Neural progenitor cell (in vitro differentiated cells): ENCODE measurements around the gene LTBP2. TPM values are rescaled to one million over a fixed set of nuclear protein-coding genes. Genes with fewer than 3 reads are reported as not detected.
A peak's percentile ranks its signal among the peaks of the same experiment; 100 is the strongest.

Experiments used
- DNase-seq: peaks from one replicate; pipeline ENCODE4 v3.0.0-alpha.2; 2016; ENCODE audit warnings: low spot score
- H2AFZ ChIP-seq: fragments of 200-600 bp; sonication (generic); replicated peaks from 2 replicates; pipeline ENCODE4 v1.6.1; 2016; ENCODE audit warnings: antibody characterized with exemption
- H3F3A ChIP-seq: fragments of 200-600 bp; sonication (generic); 2 replicates; pipeline ENCODE4 v1.6.1; 2016; ENCODE audit warnings: antibody characterized with exemption, low read depth
- H3K27ac ChIP-seq: fragments of 200-600 bp; sonication (generic); 2 replicates; pipeline ENCODE4 v1.5.1; 2016; ENCODE audit warnings: mild to moderate bottlenecking
- H3K27me3 ChIP-seq: fragments of 200-600 bp; sonication (generic); 2 replicates; pipeline ENCODE4 v1.6.1; 2016; ENCODE audit warnings: mild to moderate bottlenecking, moderate library complexity
- H3K36me3 ChIP-seq: fragments of 200-600 bp; sonication (generic); 2 replicates; pipeline ENCODE4 v1.5.1; 2016
- H3K4me1 ChIP-seq: fragments of 200-600 bp; sonication (generic); 2 replicates; pipeline ENCODE4 v1.6.1; 2016; ENCODE audit warnings: mixed run types
- H3K4me2 ChIP-seq: fragments of 200-600 bp; sonication (generic); 2 replicates; pipeline ENCODE4 v1.6.1; 2016
- H3K4me3 ChIP-seq: fragments of 200-600 bp; sonication (generic); 2 replicates; pipeline ENCODE4 v1.5.1; 2016
- H3K79me2 ChIP-seq: fragments of 200-600 bp; sonication (generic); 2 replicates; pipeline ENCODE4 v1.6.1; 2016; ENCODE audit warnings: low read depth
- H3K9ac ChIP-seq: fragments of 200-600 bp; sonication (generic); 2 replicates; pipeline ENCODE4 v1.6.1; 2016
- H3K9me3 ChIP-seq: fragments of 200-600 bp; sonication (generic); 2 replicates; pipeline ENCODE4 v1.5.1; 2016; ENCODE audit warnings: low read depth
- H4K20me1 ChIP-seq: fragments of 200-600 bp; sonication (generic); 2 replicates; pipeline ENCODE4 v1.6.1; 2016; ENCODE audit warnings: low read depth
- H3K27ac Mint-ChIP-seq: 3 replicates; pipeline ENCODE4 v1.8.0; 2021; ENCODE audit warnings: mixed read lengths
- H3K27me3 Mint-ChIP-seq: 2 replicates; pipeline ENCODE4 v1.8.0; 2022; ENCODE audit warnings: low read depth, mild to moderate bottlenecking, inconsistent platforms, moderate library complexity, mixed read lengths; ENCODE audit not compliant: insufficient read depth
- H3K36me3 Mint-ChIP-seq: 3 replicates; pipeline ENCODE4 v1.8.0; 2021; ENCODE audit warnings: mixed read lengths
- H3K4me1 Mint-ChIP-seq: 3 replicates; pipeline ENCODE4 v1.8.0; 2021; ENCODE audit warnings: mixed read lengths
- H3K4me3 Mint-ChIP-seq: 3 replicates; pipeline ENCODE4 v1.8.0; 2021; ENCODE audit warnings: mild to moderate bottlenecking, moderate library complexity, mixed read lengths
- H3K9me3 Mint-ChIP-seq: 3 replicates; pipeline ENCODE4 v1.8.0; 2020; ENCODE audit warnings: mixed read lengths
- EZH2 ChIP-seq: fragments of 200-600 bp; sonication (generic); IDR thresholded peaks from 2 replicates; pipeline ENCODE4 v1.6.1; 2017; ENCODE audit warnings: antibody characterized with exemption, mild to moderate bottlenecking, moderate library complexity
- EZH2phosphoT487 ChIP-seq: fragments of 200-600 bp; sonication (generic); IDR thresholded peaks from 2 replicates; pipeline ENCODE4 v1.6.1; 2017; ENCODE audit warnings: antibody characterized with exemption
- total RNA-seq: library from RNA; depleted of rRNA; stranded (reverse); fragments of >200 nt; gene quantifications from 2 replicates; pipeline ENCODE4 v1.2.3, GENCODE V29; 2015; ENCODE audit warnings: low replicate concordance
- TF ChIP-seq, protein P1 (sequence below): fragments of 200-600 bp; sonication (generic); IDR thresholded peaks from 2 replicates; pipeline ENCODE4 v1.5.1; 2017; ENCODE audit warnings: antibody characterized with exemption, mild to moderate bottlenecking

Gene LTBP2
- total RNA-seq, 1 donor from 2014 or later: 0.43 TPM

GRCh38 chr14:74613211-74613914, 1.3 kb upstream of the LTBP2 start:
- Mint-ChIP-seq H3K9me3 (no peaks in the 10 kb centered on the region), H3K36me3 (no peaks in the 10 kb centered on the region), H3K4me1 (peaks cover 32% of the 10 kb centered on the region), H3K27me3 (peaks cover 40% of the 10 kb centered on the region), H3K27ac (no peak overlapping the region), H3K4me3 (peak overlapping the region; percentile 78)
- no peaks in the 10 kb centered on the region for H3K79me2 ChIP-seq
- no peak overlapping the region for H3K27ac ChIP-seq
- TF ChIP-seq, protein P1, sequence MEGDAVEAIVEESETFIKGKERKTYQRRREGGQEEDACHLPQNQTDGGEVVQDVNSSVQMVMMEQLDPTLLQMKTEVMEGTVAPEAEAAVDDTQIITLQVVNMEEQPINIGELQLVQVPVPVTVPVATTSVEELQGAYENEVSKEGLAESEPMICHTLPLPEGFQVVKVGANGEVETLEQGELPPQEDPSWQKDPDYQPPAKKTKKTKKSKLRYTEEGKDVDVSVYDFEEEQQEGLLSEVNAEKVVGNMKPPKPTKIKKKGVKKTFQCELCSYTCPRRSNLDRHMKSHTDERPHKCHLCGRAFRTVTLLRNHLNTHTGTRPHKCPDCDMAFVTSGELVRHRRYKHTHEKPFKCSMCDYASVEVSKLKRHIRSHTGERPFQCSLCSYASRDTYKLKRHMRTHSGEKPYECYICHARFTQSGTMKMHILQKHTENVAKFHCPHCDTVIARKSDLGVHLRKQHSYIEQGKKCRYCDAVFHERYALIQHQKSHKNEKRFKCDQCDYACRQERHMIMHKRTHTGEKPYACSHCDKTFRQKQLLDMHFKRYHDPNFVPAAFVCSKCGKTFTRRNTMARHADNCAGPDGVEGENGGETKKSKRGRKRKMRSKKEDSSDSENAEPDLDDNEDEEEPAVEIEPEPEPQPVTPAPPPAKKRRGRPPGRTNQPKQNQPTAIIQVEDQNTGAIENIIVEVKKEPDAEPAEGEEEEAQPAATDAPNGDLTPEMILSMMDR: no peak
- TF ChIP-seq EZH2phosphoT487: no peak
- no peak overlapping the region for H3K4me2 ChIP-seq
- no peak overlapping the region for H3K4me3 ChIP-seq
- H3K9ac ChIP-seq: no peak overlapping the region
- H3K36me3 ChIP-seq: no peaks in the 10 kb centered on the region
- no peaks in the 10 kb centered on the region for H3K9me3 ChIP-seq
- H3K4me1 ChIP-seq: peaks cover 17% of the 10 kb centered on the region
- peaks cover 49% of the 10 kb centered on the region for H3K27me3 ChIP-seq
- no peaks in the 10 kb centered on the region for H4K20me1 ChIP-seq
- peaks cover 16% of the 10 kb centered on the region for H3F3A ChIP-seq
- no peak overlapping the region for H2AFZ ChIP-seq
- DNase-seq: peak; percentile 50

DNA sequence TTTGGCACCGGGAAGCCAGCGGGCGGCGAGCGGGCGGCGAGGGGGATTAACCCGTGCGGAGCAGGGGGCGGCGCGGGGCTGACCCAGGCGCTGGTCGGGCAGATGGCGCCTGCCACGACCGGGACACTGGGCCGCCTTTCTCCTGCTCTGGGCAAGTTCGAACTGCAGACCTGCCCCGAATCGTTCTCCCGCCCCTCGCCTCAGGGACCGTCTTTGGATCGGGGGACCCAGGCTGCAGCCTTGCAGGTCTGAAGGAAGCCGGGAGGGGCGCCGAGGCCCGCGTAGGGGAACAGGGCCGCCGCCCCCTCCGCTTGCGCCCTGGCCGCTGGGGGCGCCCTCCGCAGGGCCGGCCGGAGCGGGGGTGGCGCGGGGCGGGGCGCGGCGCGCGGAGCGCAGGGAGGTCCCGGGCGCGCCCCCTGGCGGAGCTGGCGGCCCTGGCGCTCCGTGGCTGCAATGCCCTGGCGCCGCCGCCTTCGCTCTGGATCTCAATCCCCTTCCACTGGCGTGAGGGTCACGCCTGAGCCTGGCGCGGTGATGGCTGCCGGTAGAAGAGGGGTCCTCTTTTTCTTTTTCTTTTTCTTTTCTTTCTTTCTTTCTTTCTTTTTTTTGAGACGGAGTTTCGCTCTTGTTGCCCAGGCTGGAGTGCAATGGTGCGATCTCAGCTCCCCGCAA, 449 bp upstream of the LTBP2 start:
- Histone ChIP-seq H3F3A (peaks cover 16% of the 10 kb centered on the region), H4K20me1 (no peaks in the 10 kb centered on the region), H3K9me3 (no peaks in the 10 kb centered on the region), H3K9ac (no peak overlapping the region), H3K79me2 (no peaks in the 10 kb centered on the region), H3K4me3 (peak overlapping the region; percentile 52), H3K4me1 (peaks cover 17% of the 10 kb centered on the region), H3K4me2 (peak overlapping the region; percentile 84), H3K27me3 (peaks cover 49% of the 10 kb centered on the region), H3K36me3 (no peaks in the 10 kb centered on the region), H2AFZ (peak overlapping the region; percentile 100), H3K27ac (no peak overlapping the region)
- H3K27ac Mint-ChIP-seq: no peak overlapping the region
- H3K4me1 Mint-ChIP-seq: peaks cover 32% of the 10 kb centered on the region
- TF ChIP-seq EZH2: no peak
- TF ChIP-seq, protein P1: peak; percentile 70
- peaks cover 40% of the 10 kb centered on the region for H3K27me3 Mint-ChIP-seq
- H3K4me3 Mint-ChIP-seq: peak overlapping the region; percentile 84
- H3K36me3 Mint-ChIP-seq: no peaks in the 10 kb centered on the region
- DNase-seq: peak; percentile 93
- H3K9me3 Mint-ChIP-seq: no peaks in the 10 kb centered on the region

GRCh38 chr14:74610866-74611649, 979 bp downstream of the LTBP2 start:
- Mint-ChIP-seq H3K27ac (no peak overlapping the region), H3K9me3 (no peaks in the 10 kb centered on the region), H3K4me3 (peak overlapping the region; percentile 78), H3K36me3 (no peaks in the 10 kb centered on the region), H3K4me1 (peaks cover 23% of the 10 kb centered on the region), H3K27me3 (peaks cover 41% of the 10 kb centered on the region)
- TF ChIP-seq EZH2 (no peak), EZH2phosphoT487 (peak; percentile 92)
- peak; percentile 65 for DNase-seq
- peak overlapping the region; percentile 52 for H3K4me3 ChIP-seq
- no peaks in the 10 kb centered on the region for H3K9me3 ChIP-seq
- no peak overlapping the region for H3K9ac ChIP-seq
- no peaks in the 10 kb centered on the region for H3K36me3 ChIP-seq
- peak overlapping the region; percentile 84 for H3K4me2 ChIP-seq
- no peak overlapping the region for H3K27ac ChIP-seq
- peak overlapping the region; percentile 100 for H2AFZ ChIP-seq
- peaks cover 49% of the 10 kb centered on the region for H3K27me3 ChIP-seq
- peaks cover 8% of the 10 kb centered on the region for H3K4me1 ChIP-seq
- H3K79me2 ChIP-seq: no peaks in the 10 kb centered on the region
- no peaks in the 10 kb centered on the region for H4K20me1 ChIP-seq
- peaks cover 16% of the 10 kb centered on the region for H3F3A ChIP-seq
